K562 treated with DMSO at 1 percent for 12 hours (cell line): ENCODE measurements around the gene TTC38. TPM values are rescaled to one million over a fixed set of nuclear protein-coding genes. Genes with fewer than 3 reads are reported as not detected.

Experiments
- total RNA-seq: library from RNA; unstranded; fragments of 300-600 nt; gene quantifications from 2 replicates; pipeline ENCODE4 v1.2.3, GENCODE V29; 2022; ENCODE audit not compliant: insufficient read depth

The TTC38 gene
- total RNA-seq: 11.9 and 24.3 TPM in 2 replicates

DNA sequence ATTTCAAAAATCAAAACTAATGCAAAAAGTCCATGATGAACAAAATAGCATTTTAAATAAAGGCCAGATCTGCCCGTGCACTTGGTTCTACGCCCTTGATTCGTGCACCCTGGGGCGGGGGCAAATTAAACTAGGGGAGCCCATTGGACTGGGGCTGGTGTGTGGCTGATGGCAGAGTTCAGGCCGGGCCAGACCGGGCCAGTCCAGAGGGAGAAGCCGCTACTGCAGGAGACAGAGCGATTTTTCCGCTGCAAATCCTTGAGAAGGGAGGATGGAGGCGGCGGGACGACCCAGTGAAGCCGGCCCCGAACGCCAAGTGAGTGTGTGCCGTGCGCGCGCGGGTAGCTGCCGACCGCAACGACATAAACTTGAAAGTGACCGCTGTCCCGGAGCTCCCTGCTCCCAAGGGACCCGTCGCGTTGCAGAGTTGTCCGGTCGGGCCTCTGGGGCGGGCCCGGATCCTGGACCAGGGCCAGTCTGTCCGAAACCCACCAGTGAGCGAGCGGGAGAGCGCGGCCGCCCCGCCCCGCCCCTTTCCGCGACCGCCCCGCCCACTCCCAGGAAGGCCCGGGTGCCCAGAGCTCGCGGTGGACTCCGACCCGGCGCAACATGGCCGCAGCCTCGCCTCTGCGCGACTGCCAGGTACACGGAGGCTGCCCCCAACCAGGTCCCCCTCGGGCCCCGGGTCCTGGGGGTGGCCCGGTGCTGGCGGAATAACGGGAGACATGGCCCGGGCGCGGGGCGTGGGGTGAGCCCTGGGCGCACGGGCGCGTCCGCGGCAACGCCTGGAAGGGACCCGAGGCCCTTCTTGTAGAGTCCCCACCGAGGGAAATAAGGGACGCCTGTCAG, at the start of gene TTC38:
Gene TTC38 (plus strand): TSS at position 578 of the 849 bp plus-strand sequence. CDS start 32 bp downstream, at position 610.

DNA sequence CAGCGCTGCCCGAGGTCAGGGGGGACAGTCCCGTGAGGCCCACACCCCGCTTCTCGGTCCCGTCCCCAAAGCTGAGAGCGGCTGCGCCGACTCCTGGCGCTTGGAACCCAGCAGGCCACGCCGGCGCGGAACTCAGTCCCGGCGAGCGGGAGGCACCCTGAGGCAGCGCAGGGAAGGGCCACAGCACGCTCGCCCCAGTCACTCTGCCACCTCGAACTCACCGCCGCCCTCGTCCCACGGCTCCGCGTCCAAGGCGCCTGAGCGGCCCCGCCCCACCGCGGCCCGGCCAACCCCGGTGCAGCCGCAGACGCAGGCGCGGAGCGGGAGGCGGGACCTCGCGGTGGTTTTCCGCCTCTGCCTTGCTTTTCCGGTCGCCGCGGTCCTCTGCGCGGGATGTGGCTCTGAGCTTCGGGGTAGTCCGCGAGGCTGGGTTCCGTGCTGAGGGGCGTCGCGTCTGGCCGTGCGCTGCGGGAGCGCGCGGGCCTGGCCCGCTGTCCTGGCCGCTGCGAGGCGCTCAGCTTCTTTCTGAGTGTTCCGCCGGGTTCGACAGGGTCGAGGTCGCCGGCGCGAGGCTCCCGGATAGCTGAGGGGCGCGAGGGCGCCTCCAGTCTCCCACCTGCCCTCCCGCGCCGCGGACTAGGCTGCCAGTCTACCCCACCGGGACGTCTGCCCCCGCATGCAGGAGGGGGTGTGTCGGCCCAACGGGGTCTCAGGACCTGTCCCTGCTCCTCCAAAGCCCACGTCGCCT, 17.6 kb upstream of the TTC38 start, which contains the start of gene CDPF1:
Gene CDPF1 (minus strand): TSS at position 259 of the 748 bp plus-strand sequence. CDS start 2,009 bp downstream, outside the sequence.

DNA sequence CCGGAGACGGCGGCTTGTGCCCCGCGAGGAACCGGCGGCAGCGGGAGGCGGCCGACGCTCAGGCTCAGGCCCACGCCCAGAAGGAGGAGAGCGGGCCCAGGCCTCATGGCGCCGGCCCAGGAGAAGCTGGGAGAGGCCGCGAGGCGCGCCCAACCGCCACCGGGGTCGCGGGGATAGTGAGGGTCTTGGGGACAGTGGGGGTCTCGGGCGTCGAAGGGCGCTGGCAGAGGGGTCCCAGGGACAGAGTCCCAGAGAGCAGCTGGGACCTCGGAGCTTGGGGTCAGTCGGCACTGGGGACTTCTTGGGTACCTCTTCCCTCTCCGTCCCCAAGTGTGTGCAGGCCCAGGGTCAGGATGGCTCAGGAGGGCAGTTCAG, 4.6 kb upstream of the TTC38 start, which contains the start of gene PKDREJ:
Gene PKDREJ (minus strand): TSS at position 128 of the 375 bp plus-strand sequence. CDS start 21 bp downstream, at position 107.

DNA sequence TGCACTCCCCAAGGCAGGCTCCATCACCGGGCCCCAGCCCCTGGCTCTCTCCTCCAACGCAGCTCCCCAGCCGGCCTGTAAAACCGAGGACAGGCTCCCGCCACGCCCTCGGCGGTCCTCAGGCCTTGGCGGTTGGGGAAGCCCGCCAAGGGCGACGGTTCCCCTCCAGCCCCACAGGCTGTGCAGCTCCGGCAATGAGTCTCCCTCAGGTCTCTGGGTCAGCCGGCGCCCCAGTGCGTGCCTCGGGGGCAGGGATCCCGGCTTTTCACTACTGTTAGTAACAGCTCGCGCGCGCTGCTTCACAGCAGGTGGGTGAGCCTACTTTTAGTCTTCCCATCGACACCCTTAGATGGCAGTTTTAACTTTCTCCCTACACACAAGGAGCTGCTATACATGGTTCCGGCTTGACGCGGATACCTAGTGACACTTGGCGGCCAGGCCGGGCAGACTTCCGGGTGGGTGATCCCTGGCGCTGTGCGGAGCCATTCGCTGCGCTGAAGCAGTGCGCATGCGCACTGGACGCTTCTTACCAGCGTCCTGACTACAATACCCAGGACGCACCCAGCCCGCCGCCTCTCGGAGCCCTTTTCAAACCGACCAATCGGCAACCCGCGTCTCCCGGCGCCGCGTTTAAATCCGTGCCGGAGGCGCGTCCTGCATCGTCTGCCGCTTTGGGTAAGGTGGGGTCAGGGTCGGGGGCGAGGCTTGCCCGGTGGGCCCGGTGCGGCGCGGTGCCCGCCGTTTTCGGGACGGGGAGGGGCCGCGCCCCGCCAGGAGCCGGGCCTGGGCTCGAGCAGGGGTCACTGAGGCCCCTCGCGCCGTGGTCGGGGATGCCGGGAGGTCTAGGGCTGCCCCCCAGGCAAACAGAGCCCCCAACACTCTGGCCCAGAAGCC, 28.7 kb downstream of the TTC38 start, which contains the start of gene GTSE1:
Gene GTSE1 (plus strand): TSS at position 614 of the 894 bp plus-strand sequence. CDS start 531 bp downstream, outside the sequence.

DNA sequence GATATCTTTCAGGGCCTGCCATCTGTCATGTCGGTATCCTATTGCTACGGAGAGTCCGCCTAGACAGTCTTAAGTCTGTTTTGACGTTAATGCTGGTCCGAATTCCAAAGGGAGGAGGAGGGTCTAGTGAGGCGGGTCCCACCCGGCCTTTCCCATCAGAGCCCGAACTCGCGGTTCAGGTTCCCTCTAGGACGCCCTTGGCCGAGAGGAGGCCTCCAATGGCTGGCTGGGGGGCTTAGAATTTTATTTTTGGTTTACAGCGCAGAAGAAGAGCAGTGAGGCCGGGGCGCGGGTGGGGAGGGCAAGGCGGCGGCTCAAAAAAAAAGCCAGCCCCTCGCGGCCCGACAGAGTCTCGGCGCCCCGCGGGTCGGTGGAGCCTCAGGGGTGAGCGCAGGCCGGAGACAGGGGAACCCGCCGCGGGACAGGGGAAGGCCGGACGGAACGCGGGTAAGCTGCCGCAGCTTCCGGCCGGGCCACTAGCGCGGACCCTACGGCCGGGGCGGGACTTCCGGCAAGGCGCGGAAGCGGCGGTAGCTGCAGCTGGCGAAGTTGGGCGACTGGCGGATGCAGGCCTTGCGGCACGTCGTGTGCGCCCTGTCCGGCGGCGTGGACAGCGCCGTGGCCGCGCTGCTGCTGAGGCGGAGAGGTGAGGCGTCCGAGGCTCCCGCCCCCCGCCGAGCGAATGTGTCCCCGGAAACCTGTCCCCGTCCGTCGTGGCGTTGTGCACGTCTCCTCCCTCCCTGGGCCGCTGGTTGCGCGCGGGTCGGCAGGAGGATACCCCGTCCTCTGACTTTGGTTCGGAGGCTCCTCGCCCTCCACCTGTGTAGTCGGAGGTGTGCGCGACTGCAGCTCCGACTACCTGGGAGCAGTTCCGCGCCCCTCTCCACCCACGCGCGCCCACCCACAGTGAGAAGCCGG, 67.7 kb downstream of the TTC38 start, which contains the start of gene TRMU:
Gene TRMU (plus strand): TSS at position 514 of the 918 bp plus-strand sequence. CDS start 51 bp downstream, at position 565.

Other genes with a start within 250 kb of the TTC38 start
- gene PPARA, start 117.5 kb upstream of the TTC38 start, total RNA-seq: 0.72 and 4.1 TPM in 2 replicates
- 10.6 and 17.7 TPM in 2 replicates for gene CDPF1, start 17.7 kb upstream of the TTC38 start, total RNA-seq
- 0.19 and 1.7 TPM in 2 replicates for gene PKDREJ, start 4.7 kb upstream of the TTC38 start, total RNA-seq
- 21.3 and 40.6 TPM in 2 replicates for gene GTSE1, start 28.9 kb downstream of the TTC38 start, total RNA-seq
- 31.5 and 34.8 TPM in 2 replicates for gene TRMU, start 67.7 kb downstream of the TTC38 start, total RNA-seq